HEK293T (cell line): ENCODE measurements around the gene EYA4.

Experiments
- BHLHE40 ChIP-seq: fragments of 450-650 bp; IDR thresholded peaks from 2 replicates; pipeline ENCODE4 v1.6.1; 2016; ENCODE audit warnings: mild to moderate bottlenecking, moderate library complexity, borderline replicate concordance
- CTBP1 ChIP-seq: fragments of 450-650 bp; IDR thresholded peaks from 2 replicates; pipeline ENCODE4 v1.6.1; 2016; ENCODE audit warnings: borderline replicate concordance
- ELF4 ChIP-seq: fragments of 450-650 bp; IDR thresholded peaks from 2 replicates; pipeline ENCODE4 v1.6.1; 2017; ENCODE audit warnings: antibody characterized with exemption
- FOXA1 ChIP-seq: fragments of 450-650 bp; IDR thresholded peaks from 2 replicates; pipeline ENCODE4 v1.6.1; 2016; ENCODE audit warnings: mild to moderate bottlenecking
- FOXK2 ChIP-seq: fragments of 450-650 bp; IDR thresholded peaks from 2 replicates; pipeline ENCODE4 v1.6.1; 2016; ENCODE audit warnings: mild to moderate bottlenecking
- FOXM1 ChIP-seq: fragments of 450-650 bp; IDR thresholded peaks from 2 replicates; pipeline ENCODE4 v1.6.1; 2017; ENCODE audit warnings: mild to moderate bottlenecking, borderline replicate concordance
- LEF1 ChIP-seq: fragments of 450-650 bp; IDR thresholded peaks from 2 replicates; pipeline ENCODE4 v1.6.1; 2017; ENCODE audit warnings: mild to moderate bottlenecking, borderline replicate concordance
- SP1 ChIP-seq: fragments of 450-650 bp; IDR thresholded peaks from 2 replicates; pipeline ENCODE4 v1.6.1; 2017
- SUZ12 ChIP-seq: fragments of 450-650 bp; IDR thresholded peaks from 2 replicates; pipeline ENCODE4 v1.6.1; 2016; ENCODE audit warnings: mild to moderate bottlenecking
- TARDBP ChIP-seq: fragments of 450-650 bp; IDR thresholded peaks from 2 replicates; pipeline ENCODE4 v1.6.1; 2016

GRCh38 chr6:133392641-133393040, 151.5 kb downstream of the EYA4 start:
- TF ChIP-seq SP1 (no peak), FOXK2 (no peak), CTBP1 (no peak), TARDBP (no peak), SUZ12 (no peak), FOXM1 (no peak), BHLHE40 (no peak), ELF4 (no peak), FOXA1 (no peak), LEF1 (no peak)
